Left ventricle myocardium inferior (tissue), 1 donor: ENCODE data around the gene PAM. TPM values are rescaled to one million over a fixed set of nuclear protein-coding genes. Genes with fewer than 3 reads are reported as not detected.
"Not testable (repeated sequence)": the region's sequence is repeated elsewhere in the genome, so short reads cannot be mapped to it uniquely, and the experiment has no call there.

ENCODE experiments used
- DNase-seq: peaks from one replicate; pipeline ENCODE4 v3.0.0-alpha.2; 2020
- H3K27ac ChIP-seq: fragments of 200-600 bp; replicated peaks from 2 replicates; pipeline ENCODE4 v1.8.0; 2021
- H3K27me3 ChIP-seq: fragments of 200-600 bp; 2 replicates; pipeline ENCODE4 v1.8.0; 2021; ENCODE audit warnings: low read depth
- H3K36me3 ChIP-seq: fragments of 200-600 bp; 2 replicates; pipeline ENCODE4 v1.8.0; 2021
- H3K4me1 ChIP-seq: fragments of 200-600 bp; 2 replicates; pipeline ENCODE4 v1.8.0; 2021
- H3K4me3 ChIP-seq: fragments of 200-600 bp; 2 replicates; pipeline ENCODE4 v1.8.0; 2021; ENCODE audit warnings: mild to moderate bottlenecking, moderate library complexity
- H3K9me3 ChIP-seq: fragments of 200-600 bp; replicated peaks from 2 replicates; pipeline ENCODE4 v1.8.0; 2021
- CTCF ChIP-seq: fragments of 200-600 bp; IDR thresholded peaks from 2 replicates; pipeline ENCODE4 v1.8.0; 2021; ENCODE audit warnings: antibody characterized with exemption, mild to moderate bottlenecking, borderline replicate concordance
- intact Hi-C: fragments of 100-400 bp; cut with micrococcal nuclease; formaldehyde crosslinking; loops from one replicate; pipeline ENCODE4 v1.11.0; 2022
- total RNA-seq: library from RNA; stranded (reverse); fragmentation: NEBNext Ultra II Directional; extraction: Animal tissue kit (Norgen Biotek cat#: 25700); gene quantifications from one replicate; pipeline ENCODE4 v1.2.1, GENCODE V29; 2021
- donor health status: DM: no; HTN: yes; CAD: no; lungs with severe emphysema.

Gene PAM
- total RNA-seq, 1 donor from 2014 or later: 1,051 TPM

DNA sequence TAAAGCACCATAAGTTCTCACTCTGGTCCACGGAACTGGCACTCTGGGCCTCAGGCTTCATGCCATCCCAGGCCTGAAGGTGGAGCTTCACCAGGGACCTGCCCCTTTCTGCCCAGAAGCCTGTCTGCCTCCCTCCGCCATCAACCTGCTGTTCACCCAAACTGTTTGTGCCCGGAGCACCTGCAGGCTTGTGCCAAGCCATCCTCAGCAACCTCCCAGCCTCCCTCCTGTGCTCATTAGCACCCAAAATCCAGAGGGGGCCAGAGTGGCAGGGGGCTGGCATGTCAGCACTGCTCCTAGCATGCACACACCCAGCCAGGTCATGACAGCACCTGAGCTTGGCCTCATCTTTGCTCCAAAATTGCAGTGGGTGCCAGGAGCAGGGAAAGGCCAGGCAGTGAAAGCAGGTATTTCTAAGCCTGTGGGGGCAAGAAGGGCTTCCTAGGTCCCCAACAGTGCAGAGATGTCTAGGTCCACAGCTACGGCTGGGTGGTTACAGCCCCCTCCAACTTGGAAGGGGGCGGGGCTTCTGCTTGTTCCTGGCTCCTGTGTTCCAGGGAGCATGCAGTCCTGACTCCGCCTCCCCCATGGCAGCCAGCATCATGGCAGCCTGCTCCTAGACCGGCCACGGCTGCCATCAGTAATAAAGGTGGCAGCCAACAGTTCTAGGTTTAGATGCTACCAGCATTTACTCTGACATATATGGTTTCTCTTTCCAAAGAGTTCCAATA is 279.7 kb downstream of the PAM start:
- TF ChIP-seq CTCF: no peak
- no peak for DNase-seq
- H3K4me3 ChIP-seq: no peak overlapping the region
- no peak overlapping the region for H3K27ac ChIP-seq
- intact Hi-C loops: no loop called here
- no peaks in the 10 kb centered on the region for H3K27me3 ChIP-seq
- no peaks in the 10 kb centered on the region for H3K4me1 ChIP-seq
- peaks cover 14% of the 10 kb centered on the region for H3K9me3 ChIP-seq
- H3K36me3 ChIP-seq: peaks cover 32% of the 10 kb centered on the region

DNA sequence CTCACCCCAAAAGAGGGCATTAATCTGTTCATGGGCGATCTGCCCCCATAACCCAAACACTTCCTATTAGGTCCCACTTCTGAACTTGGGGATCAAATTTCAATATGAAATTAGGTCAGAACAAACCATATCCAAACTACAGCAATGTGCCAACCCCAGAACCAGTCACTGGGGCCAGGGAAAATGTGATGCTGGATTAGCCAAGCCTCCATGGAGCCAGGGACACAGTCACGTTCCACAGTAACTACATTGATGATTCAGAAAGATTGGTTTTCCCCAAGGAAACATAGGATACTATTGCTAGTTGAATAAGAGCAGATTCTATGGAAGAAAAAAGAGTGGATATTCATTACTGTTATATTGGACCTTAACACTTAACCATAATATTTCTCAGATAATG is 280.6 kb downstream of the PAM start:
- no peak for TF ChIP-seq CTCF
- no peak for DNase-seq
- intact Hi-C loops: no loop called here
- no peak overlapping the region for H3K27ac ChIP-seq
- no peaks in the 10 kb centered on the region for H3K27me3 ChIP-seq
- no peaks in the 10 kb centered on the region for H3K4me1 ChIP-seq
- peaks cover 23% of the 10 kb centered on the region for H3K36me3 ChIP-seq
- peaks cover 14% of the 10 kb centered on the region for H3K9me3 ChIP-seq
- H3K4me3 ChIP-seq: no peak overlapping the region

GRCh38 chr5:103036601-103037000 is 281.5 kb downstream of the PAM start:
- Histone ChIP-seq H3K4me1 (no peaks in the 10 kb centered on the region), H3K9me3 (peaks cover 14% of the 10 kb centered on the region), H3K4me3 (no peak overlapping the region), H3K36me3 (peaks cover 16% of the 10 kb centered on the region), H3K27me3 (no peaks in the 10 kb centered on the region), H3K27ac (no peak overlapping the region)
- intact Hi-C loops: no loop called here
- no peak for DNase-seq
- TF ChIP-seq CTCF: no peak

GRCh38 chr5:103037673-103038455 is 282.8 kb downstream of the PAM start:
- DNase-seq: no peak
- no peak overlapping the region for H3K4me3 ChIP-seq
- H3K9me3 ChIP-seq: peaks cover 14% of the 10 kb centered on the region
- H3K27ac ChIP-seq: no peak overlapping the region
- peaks cover 8% of the 10 kb centered on the region for H3K36me3 ChIP-seq
- no peaks in the 10 kb centered on the region for H3K27me3 ChIP-seq
- intact Hi-C loops: no loop called here
- no peaks in the 10 kb centered on the region for H3K4me1 ChIP-seq
- no peak for TF ChIP-seq CTCF

DNA sequence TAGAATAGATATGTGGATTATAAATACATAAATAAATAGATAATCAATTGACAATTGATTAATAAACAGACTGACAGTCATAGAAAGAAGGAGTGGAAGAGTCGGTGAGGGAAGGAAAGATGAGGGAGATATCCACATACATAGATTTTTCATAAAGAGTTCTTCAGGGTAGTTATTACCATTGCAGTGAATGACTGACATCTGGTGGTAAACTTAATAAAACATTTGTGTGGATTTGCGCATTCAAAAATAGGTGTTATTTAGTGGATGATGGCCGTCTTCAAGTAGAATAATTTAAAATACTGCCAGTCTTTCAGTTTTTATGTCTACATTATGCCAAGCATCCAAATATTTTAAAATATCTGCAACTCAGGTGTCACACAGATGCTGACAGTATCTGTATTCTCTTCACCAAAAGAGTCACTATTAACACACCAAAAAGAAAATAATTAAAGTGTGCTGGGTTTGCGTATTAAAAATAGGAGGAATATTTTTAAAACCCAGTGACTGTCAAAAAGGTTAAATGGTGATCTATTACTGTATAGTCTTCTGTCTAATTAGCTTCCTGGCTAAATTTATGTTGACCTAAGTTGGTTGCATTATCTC is 286.1 kb downstream of the PAM start:
- TF ChIP-seq CTCF: peak; percentile 71
- no peaks in the 10 kb centered on the region for H3K4me1 ChIP-seq
- H3K27ac ChIP-seq: no peak overlapping the region
- H3K4me3 ChIP-seq: no peak overlapping the region
- H3K27me3 ChIP-seq: no peaks in the 10 kb centered on the region
- H3K36me3 ChIP-seq: no peaks in the 10 kb centered on the region
- no peak for DNase-seq
- intact Hi-C loops: loop anchor here (5.0 kb wide), 2 partner anchors 364 to 459 kb away; no protein-coding TSS in a partner anchor
- no peaks in the 10 kb centered on the region for H3K9me3 ChIP-seq

- H3K27me3 ChIP-seq, H3K36me3 ChIP-seq, H3K4me3 ChIP-seq, H3K27ac ChIP-seq, H3K4me1 ChIP-seq, intact Hi-C loops, H3K9me3 ChIP-seq, DNase-seq: not testable (repeated sequence)
Observed at GRCh38 chr5:103046706-103047105, 291.6 kb downstream of the PAM start.
